Lung microvascular endothelial cell (primary cell): ENCODE results near the gene CA12. TPM values are rescaled to one million over a fixed set of nuclear protein-coding genes. Genes with fewer than 3 reads are reported as not detected.
"Not testable (repeated sequence)": the region's sequence is repeated elsewhere in the genome, so short reads cannot be mapped to it uniquely, and the experiment has no call there.

Experiments used
- DNase-seq, 2 donors: peaks; one replicate each; pipeline versions ENCODE4 v3.0.0 to v3.0.0-alpha.2; 2010; ENCODE audit warnings: low read depth in 2 of 2
- total RNA-seq: library from RNA; depleted of rRNA; stranded (reverse); fragments of >200 nt; gene quantifications from 2 replicates; pipeline ENCODE4 v1.2.1, GENCODE V29; 2014

CA12 gene
- total RNA-seq: 0.22 and 0.40 TPM in 2 replicates

GRCh38 chr15:63381301-63382204, at the start of gene CA12:
CA12 (minus strand) TSS chr15:63381846; CDS start chr15:63381720, 126 bp downstream.
- peak; percentile 27 to 34 for DNase-seq

- DNase-seq: no peak
Observed at GRCh38 chr15:63430766-63431451, 49.3 kb upstream of the CA12 start.

GRCh38 chr15:63426552-63426951, 44.9 kb upstream of the CA12 start:
- no peak for DNase-seq

- DNase-seq: no peak
Observed at GRCh38 chr15:63425426-63425985, 43.9 kb upstream of the CA12 start.

DNA sequence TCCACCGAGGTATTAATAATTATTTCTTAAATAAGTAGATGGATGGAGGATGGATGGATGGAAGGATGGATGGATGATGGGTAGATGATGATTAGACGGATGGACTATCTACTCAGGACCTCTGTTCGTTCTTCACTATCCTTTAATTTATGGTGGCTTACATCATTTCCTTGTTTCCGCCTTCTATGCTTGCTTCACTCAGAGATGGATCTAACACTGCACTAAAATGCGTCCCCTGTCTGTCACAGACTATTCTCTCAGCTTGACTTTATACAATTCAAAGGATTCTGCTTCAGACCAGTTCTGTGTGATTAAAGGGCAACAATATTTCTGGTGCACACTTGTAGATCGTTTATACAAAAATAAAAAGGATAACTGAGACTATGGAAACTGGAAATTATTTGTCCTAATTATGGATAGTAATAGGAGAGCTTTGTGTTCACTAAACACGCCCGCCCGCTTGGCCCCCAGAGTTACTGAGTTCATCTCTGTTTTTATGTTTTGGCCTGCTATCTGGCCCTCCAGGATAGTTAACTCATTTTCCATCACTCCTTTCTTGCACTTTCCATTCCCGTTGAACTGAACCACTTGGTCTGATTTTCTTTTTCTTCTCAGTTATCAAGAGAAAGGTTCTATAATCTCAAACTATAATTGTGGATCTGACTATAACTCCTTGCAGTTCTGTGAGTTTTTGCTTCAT, 41.4 kb upstream of the CA12 start:
- no peak for DNase-seq

DNA sequence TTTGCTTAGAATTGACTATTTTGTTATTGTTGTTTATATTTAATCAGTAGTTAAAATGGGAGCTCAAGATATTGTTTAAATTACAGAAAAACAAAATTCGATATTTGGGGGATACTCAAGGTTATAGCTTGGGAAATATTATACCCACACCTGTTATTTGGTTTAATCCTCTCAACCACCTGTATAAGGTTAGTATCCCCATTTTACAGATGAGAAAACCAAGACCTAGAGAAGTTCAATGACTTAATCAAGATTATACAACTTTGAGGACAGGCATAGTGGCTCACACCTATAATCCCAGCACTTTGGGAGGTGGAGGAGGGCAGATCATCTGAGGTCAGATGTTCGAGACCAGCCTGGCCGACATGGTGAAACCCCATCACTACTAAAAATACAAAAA, 39.8 kb upstream of the CA12 start:
- no peak for DNase-seq

DNA sequence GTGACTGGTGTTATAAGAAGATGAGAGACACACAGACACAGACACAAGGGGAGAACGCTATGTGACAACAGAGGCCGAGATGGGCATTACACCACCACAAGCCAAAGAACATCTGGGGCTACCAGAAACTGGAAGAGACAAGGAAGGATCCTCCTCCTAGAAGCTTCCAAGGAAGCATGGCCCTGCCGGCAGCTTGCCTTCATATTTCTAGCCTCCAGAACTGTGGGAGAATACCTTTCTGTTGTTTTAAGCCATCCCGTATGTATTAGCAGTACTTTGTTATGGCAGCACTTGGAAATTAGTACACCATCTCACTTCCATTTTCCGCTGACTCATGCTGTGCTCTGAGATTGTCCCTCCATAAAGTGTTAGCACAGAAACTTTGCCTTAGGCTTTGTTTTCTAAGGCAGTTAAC, 38.7 kb upstream of the CA12 start:
- peak; percentile 38 to 74 for DNase-seq

DNA sequence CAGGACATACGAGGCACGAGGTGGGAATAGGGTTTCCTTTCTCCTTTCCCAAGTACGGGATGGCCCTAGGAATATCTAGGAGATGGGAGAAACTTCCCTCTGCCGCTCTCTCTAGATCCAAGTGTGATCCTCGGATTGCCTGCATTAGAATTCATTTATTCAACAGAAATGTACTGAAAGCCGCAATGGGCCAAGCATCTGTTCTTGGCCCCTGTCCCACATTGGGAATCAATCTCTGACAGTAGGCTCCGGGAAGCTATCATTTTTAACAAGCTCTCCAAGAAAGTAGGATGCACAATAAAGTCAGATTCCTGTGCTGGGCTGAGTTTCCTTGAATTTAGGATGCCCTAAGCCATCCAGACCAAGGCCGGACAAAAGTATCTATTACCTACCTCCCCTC, 37.2 kb upstream of the CA12 start:
- DNase-seq: no peak

DNA sequence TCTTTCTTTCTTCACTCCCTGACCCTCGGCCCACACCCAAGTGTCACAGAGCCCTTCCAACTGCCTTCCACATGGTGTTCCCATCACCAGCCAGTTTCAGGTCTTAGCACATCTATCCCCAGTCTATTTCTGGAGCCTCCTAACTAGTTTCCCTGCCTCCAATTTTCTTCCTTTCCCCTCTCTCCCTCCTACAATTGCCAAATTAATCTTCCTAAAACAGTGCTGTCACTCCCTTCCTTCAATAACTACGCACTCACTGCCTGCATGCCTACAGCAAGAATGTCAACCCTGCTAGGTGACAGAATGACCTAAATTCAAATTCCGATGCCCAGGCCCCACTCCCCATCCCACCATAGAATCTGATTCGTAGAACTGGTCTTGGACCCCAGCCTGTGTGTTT, 36.1 kb upstream of the CA12 start:
- DNase-seq: no peak

GRCh38 chr15:63417274-63417673, 35.6 kb upstream of the CA12 start:
- not testable (repeated sequence) for DNase-seq

GRCh38 chr15:63414474-63415120, 33.0 kb upstream of the CA12 start:
- DNase-seq: no peak

GRCh38 chr15:63412551-63412950, 30.9 kb upstream of the CA12 start:
- DNase-seq: no peak

- DNase-seq: no peak
Observed at GRCh38 chr15:63411866-63412265, 30.2 kb upstream of the CA12 start.

DNA sequence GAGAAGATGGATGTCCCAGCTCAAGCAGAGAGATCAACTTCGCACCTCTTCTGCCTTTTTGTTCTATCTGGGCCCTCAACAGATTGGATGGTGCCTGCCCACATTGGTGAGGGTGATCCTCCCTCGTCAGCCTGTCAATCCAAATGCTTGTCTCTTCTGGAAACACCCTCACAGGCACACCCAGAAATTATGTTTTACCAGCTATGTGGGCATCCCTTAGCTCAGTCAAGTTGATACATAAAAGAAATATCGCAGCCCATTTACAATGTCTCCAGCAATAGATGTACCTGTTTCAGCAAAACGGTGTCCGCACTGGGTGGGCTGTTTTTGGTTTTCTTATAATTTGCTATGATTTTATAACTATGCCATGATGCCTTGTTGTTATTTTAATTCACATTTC, 27.5 kb upstream of the CA12 start:
- no peak for DNase-seq

DNA sequence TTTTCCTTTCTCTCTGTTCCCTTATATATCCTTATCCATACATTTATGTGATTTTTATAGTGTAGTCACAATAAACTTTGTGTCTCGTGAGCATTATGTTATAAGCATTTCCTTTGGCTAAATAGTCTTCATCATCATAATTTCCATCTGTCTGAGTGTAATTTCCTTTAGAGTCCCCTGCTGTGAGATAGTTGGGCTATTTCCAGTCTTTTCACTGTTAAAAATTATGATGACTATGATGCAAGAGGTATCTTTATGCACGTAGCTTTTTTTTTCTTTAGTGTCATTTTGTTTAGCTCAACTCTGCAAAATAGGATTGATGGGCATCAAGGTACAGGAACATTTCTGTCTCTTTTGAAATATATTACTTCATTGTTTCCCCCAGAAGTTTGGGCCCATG, 26.9 kb upstream of the CA12 start:
- DNase-seq: peak; percentile 50 to 93

GRCh38 chr15:63407612-63408011, 26.0 kb upstream of the CA12 start:
- peak; percentile 36 to 38 for DNase-seq

- no peak for DNase-seq
Observed at GRCh38 chr15:63405683-63406390, 24.2 kb upstream of the CA12 start.

DNA sequence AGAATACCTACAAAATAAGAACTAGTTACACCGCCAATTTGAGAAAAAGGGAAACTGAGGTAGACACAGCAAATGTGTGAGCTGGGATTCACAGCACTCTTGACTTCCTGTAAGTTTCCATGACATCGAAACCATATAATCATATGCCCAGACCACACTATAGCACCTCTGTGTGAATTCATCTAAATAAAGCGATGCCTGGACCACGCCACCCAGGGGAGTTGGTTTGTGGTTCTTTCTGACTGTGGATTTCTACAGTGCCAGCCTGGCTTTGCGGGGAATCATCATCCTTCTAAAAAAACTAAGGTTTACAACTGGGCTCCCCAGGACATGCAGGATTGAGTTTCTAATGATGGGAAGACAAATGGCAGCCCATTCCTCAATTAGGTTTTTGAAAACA, 23.5 kb upstream of the CA12 start:
- DNase-seq: no peak

- no peak for DNase-seq
Observed at GRCh38 chr15:63403254-63403945, 21.8 kb upstream of the CA12 start.
